ENCODE data around the gene WNT2. TPM values are rescaled to one million over a fixed set of nuclear protein-coding genes. Genes with fewer than 3 reads are reported as not detected.

Gene WNT2
- total and polyA plus RNA-seq, 8 donors = 0.05 to 0.40 (median 0.12) TPM; not detected in 3

DNA sequence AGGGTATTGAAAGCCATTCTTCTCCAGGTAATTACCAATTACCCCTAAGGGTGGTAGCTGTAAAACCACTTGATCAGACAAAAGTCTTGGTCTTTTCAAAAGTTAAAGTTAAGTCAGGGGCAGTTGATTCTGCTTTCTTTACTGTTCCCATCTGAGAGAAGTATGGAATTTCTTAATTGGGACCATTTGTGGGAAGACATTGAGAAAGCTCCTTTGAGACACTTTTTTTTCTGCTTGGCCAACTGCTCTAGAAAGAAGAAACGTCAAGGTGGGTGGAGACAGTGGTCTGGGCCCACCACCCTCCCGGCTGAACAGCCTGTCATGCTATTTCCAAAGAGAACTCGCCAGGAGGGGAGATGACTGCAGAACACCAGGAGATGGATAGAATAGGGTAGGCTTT, 45.3 kb downstream of the WNT2 start:
- no peak for FAIRE-seq
- intact Hi-C loops (cut with DNase I) = no loop called here
- H3K27me3 ChIP-seq = no peaks in the 10 kb centered on the region
- no peak for DNase-seq
- H3K4me3 ChIP-seq = no peak overlapping the region
- 50 to 74% methylated on average over 3 of the region's 3 CpGs for WGBS, 2 donors
- H3K4me1 ChIP-seq = no peaks in the 10 kb centered on the region
- no peak for ATAC-seq
- H3K9me3 ChIP-seq = no peaks in the 10 kb centered on the region
- H3K36me3 ChIP-seq = no peaks in the 10 kb centered on the region
- TF ChIP-seq, protein P1, sequence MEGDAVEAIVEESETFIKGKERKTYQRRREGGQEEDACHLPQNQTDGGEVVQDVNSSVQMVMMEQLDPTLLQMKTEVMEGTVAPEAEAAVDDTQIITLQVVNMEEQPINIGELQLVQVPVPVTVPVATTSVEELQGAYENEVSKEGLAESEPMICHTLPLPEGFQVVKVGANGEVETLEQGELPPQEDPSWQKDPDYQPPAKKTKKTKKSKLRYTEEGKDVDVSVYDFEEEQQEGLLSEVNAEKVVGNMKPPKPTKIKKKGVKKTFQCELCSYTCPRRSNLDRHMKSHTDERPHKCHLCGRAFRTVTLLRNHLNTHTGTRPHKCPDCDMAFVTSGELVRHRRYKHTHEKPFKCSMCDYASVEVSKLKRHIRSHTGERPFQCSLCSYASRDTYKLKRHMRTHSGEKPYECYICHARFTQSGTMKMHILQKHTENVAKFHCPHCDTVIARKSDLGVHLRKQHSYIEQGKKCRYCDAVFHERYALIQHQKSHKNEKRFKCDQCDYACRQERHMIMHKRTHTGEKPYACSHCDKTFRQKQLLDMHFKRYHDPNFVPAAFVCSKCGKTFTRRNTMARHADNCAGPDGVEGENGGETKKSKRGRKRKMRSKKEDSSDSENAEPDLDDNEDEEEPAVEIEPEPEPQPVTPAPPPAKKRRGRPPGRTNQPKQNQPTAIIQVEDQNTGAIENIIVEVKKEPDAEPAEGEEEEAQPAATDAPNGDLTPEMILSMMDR (IDR thresholded peaks at IDR 0.05) = no peak
- H3K27ac ChIP-seq = no peak overlapping the region

- no peak overlapping the region for H3K4me3 ChIP-seq
- intact Hi-C loops (cut with DNase I) = no loop called here
- no peak overlapping the region for H3K27ac ChIP-seq
- no peaks in the 10 kb centered on the region for H3K9me3 ChIP-seq
- no peaks in the 10 kb centered on the region for H3K4me1 ChIP-seq
- FAIRE-seq = no peak
- WGBS, 2 donors = 51 to 59% methylated on average over 4 of the region's 4 CpGs
- H3K36me3 ChIP-seq = no peaks in the 10 kb centered on the region
- TF ChIP-seq, protein P1 (IDR thresholded peaks at IDR 0.05) = no peak
- ATAC-seq = no peak
- no peaks in the 10 kb centered on the region for H3K27me3 ChIP-seq
- no peak for DNase-seq
Observed at GRCh38 chr7:117274951-117275350, 47.9 kb downstream of the WNT2 start.

GRCh38 chr7:117273814-117274225, 49.0 kb downstream of the WNT2 start:
- WGBS, 2 donors = 59 to 62% methylated on average over 11 of the region's 11 CpGs
- Histone ChIP-seq H3K27ac (no peak overlapping the region), H3K4me3 (no peak overlapping the region), H3K27me3 (no peaks in the 10 kb centered on the region), H3K9me3 (no peaks in the 10 kb centered on the region), H3K4me1 (no peaks in the 10 kb centered on the region), H3K36me3 (no peaks in the 10 kb centered on the region)
- DNase-seq = no peak
- TF ChIP-seq, protein P1 (IDR thresholded peaks at IDR 0.05) = no peak
- no peak for ATAC-seq
- intact Hi-C loops (cut with DNase I) = no loop called here
- no peak for FAIRE-seq

DNA sequence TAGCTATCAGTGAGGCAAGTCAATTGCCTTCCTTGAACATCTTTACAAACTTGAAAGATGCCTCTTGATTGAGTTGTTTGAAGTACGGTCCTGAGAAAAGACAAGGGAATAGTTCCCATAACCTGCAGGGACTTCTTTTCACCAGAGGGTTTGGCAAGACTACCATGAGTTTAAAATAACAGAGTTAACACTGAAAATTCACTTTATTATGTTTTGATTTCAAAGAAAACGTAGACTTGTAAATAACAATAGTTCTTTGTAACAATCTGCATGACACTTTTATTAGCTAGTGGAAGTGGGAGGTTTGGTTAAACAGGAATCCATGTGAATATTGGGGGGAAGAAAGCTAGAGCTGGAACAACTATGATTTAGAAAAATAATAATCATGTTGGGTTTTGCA, 49.5 kb downstream of the WNT2 start:
- FAIRE-seq (no peak), DNase-seq (no peak), ATAC-seq (no peak)
- TF ChIP-seq, protein P1 (IDR thresholded peaks at IDR 0.05) = no peak
- Histone ChIP-seq H3K36me3 (no peaks in the 10 kb centered on the region), H3K9me3 (no peaks in the 10 kb centered on the region), H3K4me1 (no peaks in the 10 kb centered on the region), H3K4me3 (no peak overlapping the region), H3K27ac (no peak overlapping the region), H3K27me3 (no peaks in the 10 kb centered on the region)
- WGBS, 2 donors = 41 to 43% methylated on average over 2 of the region's 2 CpGs
- intact Hi-C loops (cut with DNase I) = no loop called here

DNA sequence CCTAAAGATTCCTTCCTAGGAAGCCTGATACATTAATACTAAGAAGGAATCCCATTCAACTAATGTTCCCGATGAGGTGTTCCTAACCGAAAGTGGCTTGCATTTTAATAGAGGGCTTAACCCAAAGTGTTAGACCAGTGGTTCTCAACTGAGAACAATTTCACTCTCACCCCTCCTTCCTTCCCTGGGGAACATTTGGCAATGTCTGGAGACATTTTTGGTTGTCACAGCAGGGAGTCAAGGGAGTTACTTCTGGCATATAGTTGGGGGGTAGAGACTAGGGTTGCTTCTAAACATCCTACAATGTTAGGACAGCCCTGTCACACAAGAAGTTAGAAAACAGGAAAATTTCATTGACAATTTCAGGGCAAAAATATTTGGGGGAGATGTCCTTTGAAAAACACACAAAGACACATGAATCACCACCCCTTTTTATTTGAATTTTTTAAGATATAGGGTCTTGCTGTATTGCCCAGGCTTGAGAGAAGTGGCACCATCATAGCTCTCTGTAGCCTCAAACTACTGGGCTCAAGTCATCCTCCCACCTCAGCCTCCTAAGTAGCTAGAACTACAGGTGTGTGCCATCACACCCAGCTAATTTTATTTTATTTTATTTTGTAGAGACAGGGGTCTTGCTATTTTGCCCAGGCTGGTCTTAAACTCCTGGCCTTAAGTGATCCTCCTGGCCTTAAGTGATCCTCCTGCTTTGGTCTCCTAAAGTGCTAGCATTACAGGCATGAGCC, 50.7 kb downstream of the WNT2 start:
- Histone ChIP-seq H3K27me3 (no peaks in the 10 kb centered on the region), H3K9me3 (no peaks in the 10 kb centered on the region), H3K36me3 (no peaks in the 10 kb centered on the region), H3K4me1 (no peaks in the 10 kb centered on the region), H3K4me3 (no peak overlapping the region), H3K27ac (no peak overlapping the region)
- FAIRE-seq = no peak
- TF ChIP-seq, protein P1 (IDR thresholded peaks at IDR 0.05) = no peak
- intact Hi-C loops (cut with DNase I) = no loop called here
- DNase-seq = no peak
- ATAC-seq = no peak
- WGBS, 2 donors = 85 to 94% methylated on average over 2 of the region's 2 CpGs

All from pancreas (tissue), 10 donors.